MV-4-11 (cell line): ENCODE data around the gene USP48.
A peak's percentile ranks its signal among the peaks of the same experiment; 100 is the strongest.
"Not testable (repeated sequence)": the region's sequence is repeated elsewhere in the genome, so short reads cannot be mapped to it uniquely, and the experiment has no call there.

ENCODE experiments used
- DNase-seq: peaks from one replicate; lab custom pipeline; 2025; lab: John Stamatoyannopoulos, UW

The USP48 gene

DNA sequence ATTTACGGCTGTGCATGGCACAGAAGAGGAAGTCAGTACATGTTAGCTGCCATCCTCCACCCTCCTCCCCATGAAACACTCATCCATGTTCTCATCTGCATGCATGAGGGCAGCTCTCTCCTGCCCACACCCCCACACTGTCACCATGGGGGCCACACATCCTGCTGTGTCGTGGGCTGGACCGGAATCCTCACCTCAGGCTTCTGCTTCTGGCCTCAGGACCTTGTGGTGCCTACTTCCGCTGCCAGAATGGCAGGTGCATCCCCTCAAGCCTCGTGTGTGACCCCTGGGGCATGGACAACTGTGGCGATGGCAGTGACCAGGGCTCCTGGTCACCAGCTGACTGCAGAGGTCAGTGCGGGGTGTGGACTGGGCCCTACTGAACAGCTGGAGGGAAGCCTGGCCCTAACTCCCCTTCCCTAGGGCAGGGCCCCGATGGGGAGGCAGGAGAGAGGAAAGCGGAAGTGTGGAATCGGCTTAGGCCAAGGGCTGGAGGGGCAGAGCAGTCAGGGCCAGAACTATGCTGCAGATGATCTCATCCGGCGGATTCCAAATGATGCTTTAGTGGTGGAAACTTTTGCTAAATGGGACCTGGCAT, 32.9 kb upstream of the USP48 start:
- DNase-seq = peak; percentile 83

GRCh38 chr1:21814981-21815582, 32.1 kb upstream of the USP48 start:
- DNase-seq = no peak

GRCh38 chr1:21814241-21814918, 31.4 kb upstream of the USP48 start:
- DNase-seq = no peak

DNA sequence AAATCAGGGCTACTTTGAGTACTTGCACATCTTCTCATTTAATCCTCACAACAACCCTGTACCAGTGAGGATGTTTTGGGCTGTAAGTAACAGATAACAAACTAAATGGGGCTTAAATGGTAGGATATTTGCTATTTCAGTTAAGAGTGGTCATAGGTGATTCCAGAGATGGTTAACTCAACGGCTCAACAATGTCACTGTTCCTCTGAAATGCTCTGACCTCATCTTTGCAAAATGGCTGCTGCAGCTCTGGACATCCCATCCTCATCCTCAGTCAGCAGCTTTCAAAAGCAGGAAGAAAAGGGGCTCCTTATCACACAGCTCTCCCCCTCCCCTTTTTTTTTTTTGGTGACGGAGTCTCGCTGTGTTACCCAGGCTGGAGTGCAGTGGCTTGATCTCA, 30.6 kb upstream of the USP48 start:
- no peak for DNase-seq

DNA sequence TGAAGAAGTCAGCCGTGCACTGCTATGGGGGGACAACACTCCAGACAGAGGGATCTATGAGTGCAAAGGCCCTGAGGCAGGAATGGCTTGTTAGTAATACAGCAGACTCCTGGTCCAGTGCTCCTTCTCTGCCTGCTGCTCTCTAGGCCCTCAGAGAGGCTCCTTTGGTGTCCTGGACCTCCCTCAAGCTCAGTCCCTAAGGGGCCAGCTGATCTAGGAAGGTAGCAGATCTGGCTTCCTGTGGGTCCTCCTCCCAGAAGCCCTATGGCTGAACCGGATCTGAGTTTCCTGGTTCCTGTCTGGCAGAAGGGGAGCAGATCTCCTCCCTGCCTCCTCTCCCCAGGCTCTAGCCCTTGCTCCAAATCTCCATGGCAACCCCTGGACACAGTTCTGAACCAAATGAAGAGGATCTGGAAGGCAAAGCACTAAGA, 28.9 kb upstream of the USP48 start, which contains the start of gene LDLRAD2:
TSS of gene LDLRAD2 (plus strand) at position 391 of the 431 bp plus-strand sequence. CDS start 187 bp downstream, outside the sequence.
- no peak for DNase-seq

DNA sequence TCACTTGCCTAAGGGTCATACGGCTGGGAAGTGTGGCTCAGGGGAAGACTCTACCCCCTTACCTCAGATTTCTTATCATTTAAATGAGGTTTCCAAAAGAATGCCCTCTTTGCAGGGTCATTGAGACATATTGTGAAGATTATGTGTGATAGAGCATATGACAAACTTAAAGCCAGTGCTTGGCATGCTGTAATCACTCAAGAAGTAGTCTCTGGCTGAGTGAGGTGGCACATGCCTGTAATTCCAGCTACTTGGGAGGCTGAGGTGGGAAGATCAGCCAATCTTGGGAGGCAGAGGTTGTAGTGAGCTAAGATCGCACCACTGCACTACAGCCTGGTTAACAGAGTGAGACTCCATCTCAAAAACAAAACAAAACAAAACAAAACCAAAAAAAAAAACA, 21.6 kb upstream of the USP48 start:
- DNase-seq = no peak

DNA sequence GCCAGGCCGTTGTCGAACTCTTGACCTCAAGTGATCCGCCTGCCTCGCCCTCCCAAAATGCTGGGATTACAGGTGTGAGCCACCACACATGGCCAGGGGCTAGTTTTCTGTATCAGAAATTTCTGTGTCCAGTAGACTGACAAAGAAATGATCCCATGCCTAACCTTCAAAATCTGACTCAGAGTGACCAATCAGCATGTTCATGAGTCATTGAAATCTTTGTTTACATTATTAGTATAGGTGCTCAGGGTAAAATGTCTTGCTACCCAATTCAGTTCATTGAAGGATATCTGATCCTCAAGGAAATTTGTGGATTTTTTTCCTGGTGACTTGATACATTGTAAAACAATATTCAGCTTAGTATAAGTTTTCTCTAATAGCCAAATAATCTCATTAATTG, 18.2 kb upstream of the USP48 start:
- DNase-seq = no peak

DNA sequence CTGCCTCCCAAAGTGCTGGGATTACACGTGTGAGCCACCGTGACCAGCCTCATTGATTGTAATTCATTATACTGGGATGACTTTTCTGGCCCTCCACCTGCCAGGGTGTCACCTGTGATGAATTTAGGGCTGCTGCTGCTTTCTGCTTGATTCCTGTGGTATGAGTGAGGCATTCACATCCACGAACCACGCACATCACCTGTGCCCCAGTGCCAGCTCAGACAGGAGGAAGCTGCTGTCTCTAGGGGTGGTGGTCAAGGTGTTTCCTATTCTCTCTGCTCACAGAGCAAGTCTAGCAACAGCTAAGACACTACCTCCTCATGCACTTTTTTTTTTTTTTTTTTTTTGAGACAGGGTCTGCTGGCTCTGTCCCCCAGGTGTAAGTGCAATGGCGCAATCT, 16.8 kb upstream of the USP48 start:
- no peak for DNase-seq

DNA sequence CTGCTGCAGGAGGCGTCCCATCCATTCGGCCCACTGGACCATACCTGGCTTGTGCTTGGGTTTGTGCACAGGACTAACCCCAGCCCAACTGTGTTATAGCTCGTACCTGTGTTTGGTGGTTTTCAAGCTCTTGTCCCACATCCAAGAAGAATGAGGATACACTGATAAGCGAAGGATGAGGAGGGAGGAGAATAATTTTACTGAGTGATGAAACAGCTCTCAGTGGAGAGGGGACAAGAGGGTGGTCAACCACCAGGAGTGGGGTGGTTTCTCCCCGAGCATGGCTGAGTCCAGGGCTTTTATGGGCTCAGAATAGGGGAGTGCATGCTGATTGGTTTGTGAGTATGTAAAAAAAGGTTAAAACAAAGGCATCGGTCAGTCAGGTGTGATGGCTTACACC, 12.1 kb upstream of the USP48 start:
- DNase-seq = no peak

DNA sequence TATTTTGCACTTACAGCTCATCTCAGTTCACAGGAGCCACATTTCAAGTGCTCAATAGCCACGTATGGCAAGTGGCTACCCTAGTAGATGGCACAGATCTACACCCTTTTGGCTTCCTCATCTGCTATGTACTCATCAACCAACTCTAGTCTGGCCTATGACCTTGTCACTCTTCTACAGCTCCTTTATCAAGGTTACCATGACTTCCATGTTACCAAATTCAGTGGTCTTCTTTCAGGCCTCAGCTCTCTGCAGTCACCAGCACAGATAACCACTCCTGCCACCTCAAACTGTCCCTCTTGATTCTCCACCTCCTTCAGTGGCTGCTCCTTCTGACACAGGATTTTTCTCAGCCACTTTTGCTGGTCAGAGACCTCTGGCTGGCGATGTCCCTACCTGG, 11.7 kb upstream of the USP48 start:
- DNase-seq = no peak

DNA sequence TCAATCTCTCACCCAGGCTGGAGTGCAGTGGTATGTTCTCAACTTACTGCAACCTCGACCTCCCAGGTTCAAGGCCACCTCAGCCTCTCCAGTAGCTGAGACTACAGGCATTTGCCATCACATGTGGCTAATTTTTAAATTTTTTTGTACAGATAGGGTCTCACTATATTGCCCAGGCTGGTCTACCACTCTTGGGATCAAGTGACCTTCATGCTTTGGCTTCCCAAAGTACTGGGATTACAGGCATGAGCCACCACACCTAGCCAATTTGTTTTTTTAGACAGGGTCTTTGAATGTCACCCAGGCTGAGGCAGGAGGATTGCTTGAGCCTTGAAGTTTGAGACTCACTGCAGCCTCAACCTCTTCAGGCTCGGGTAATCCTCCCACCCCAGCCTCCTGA, 10.2 kb upstream of the USP48 start:
- no peak for DNase-seq

DNA sequence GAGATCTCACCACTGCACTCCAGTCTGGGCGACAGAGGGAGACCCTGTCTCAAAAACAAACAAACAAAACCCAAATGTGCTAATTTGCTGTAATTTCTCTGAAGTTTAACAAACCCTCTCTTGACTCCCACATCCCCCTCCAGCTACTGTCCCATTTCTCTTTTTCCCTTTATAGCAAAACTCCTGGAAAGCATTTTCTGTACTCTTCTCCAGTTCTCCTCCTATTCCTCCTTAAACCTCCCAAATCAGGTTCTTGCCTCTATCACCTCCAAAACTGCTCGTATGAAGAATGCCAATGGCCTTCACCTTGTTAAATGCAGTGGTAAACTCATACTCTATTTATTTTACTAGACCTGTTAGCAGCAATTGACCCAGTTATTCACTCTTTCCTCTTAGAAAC, 3.7 kb upstream of the USP48 start:
- no peak for DNase-seq

GRCh38 chr1:21785764-21786163, 2.8 kb upstream of the USP48 start:
- DNase-seq = not testable (repeated sequence)

DNA sequence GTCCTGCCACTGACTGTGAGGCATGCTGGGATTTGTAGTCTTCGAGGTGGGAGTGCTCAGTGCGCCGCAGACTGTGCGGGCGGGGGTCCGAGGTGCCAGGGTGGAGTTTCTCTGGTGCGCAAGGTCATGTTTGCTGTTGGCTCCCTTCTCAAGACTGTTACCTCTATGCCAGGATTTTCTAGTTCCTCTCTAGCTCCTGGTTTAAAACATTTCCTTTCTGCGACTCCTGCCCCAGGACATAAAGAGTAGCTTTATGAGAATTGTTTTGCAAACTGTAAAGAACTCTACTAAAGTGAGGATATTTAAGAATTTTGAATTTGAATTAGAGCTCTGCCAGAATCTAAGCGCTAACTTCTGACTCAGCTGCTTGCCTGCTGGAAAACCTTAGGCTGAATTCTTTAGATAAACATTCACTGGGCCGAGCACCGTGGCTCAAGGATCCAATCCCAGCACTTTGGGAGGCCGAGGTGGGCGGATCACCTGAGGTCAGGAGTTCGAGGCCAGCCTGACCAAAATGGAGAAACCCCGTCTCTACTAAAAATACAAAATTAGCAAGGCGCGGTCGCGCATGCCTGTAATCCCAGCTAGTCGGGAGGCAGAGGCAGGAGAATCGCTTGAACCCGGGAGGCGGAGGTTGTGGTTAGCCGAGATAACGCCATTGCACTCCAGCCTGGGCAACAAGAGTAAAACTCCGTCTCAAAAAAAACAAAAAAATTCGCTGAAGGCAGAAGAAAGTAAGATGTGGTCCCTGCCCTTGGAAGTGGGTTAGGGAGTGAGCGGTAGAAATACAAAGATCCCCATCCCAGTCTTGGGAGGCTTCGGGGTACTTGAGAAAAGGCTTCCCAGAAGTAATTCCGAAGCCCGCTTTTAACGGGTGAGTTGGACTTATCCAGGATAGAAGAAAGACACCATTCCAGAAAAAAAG, 992 bp upstream of the USP48 start:
- peak; percentile 93 for DNase-seq

GRCh38 chr1:21782349-21782867, 541 bp downstream of the USP48 start:
- peak; percentile 72 for DNase-seq

DNA sequence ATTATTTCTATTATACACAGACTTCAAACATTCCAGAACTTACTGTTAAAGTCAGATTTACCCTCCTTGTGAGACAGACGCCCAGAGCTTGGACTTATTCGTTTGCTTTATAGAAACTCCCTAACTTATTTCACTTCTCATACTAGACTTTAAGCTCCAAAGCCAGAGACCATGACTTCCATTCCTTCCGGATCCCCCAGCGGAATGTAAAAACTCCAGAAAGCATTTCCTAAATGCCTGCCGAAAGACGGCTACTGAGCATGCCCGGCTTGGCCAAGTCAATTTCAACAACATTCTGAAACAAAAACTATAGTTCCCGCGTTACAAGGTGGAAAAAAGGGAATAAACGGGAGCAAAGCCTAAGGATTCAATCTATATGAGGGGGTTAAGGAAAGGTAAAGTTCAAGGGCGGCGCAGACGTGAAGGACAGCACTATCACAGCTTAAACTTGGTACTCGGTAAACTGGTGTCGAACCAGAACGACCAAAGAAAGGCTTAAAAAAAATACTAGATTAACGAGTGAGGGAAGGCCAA, 1.1 kb downstream of the USP48 start:
- DNase-seq = peak; percentile 45

GRCh38 chr1:21779613-21780521, 3.1 kb downstream of the USP48 start:
- no peak for DNase-seq

GRCh38 chr1:21778405-21778727, 4.6 kb downstream of the USP48 start:
- no peak for DNase-seq

DNA sequence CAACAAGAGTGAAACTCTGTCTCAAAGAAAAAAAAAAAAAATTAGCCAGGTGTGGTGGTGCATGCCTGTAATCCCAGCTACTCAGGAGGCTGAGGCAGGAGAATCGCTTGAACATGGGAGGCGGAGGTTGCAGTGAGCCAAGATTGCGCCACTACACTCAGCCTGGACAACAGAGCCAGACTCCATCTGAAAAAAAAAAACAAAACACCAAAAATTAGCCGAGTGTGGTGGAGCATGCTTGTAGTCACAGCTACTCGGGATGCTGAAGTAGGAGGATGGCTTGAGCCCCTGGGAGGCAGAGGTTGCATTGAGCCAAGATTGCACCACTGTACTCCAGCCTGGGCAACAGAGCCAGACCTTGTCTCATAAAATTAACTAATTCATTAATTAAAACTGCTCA, 6.0 kb downstream of the USP48 start:
- not testable (repeated sequence) for DNase-seq

DNA sequence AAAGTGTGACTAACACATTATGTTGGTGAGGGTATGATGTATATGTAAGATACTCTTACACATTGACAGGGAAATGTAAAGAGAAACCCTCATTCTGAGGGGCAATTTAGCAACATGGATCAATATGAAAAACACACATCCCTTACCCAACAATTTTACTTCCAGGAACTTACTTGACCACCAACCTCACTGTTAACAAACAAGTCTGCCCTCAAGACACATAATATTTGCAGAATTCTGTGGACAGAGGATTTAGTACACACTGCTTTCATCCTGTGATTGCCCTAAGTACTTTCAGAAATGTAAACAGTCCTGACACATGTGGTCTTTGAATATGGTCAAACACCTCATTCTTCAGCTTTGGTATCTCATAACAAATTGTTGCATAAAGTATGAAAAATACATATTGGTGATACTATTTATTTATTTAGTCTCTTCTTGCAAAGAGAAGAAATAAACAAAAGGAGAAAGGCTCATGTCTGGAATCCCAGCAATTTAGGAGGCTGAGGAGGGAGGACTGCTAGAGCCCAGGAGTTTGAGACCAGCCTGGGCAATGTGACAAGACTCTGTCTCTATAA, 6.9 kb downstream of the USP48 start:
- peak; percentile 78 for DNase-seq

- DNase-seq = no peak
Measured at GRCh38 chr1:21775550-21775914, 7.4 kb downstream of the USP48 start.
